SH-SY5Y (cell line): ENCODE data around the gene CD52.

Experiments
- GATA2 ChIP-seq: IDR thresholded peaks from 2 replicates; pipeline ENCODE4 v1.6.1; 2011; ENCODE audit warnings: mild to moderate bottlenecking, low read depth, low read length
- GATA3 ChIP-seq: IDR thresholded peaks from 2 replicates; pipeline ENCODE4 v1.6.1; 2011; ENCODE audit warnings: low read depth, mild to moderate bottlenecking, low read length, moderate library complexity

The CD52 gene

GRCh38 chr1:26289158-26290059 is 28.3 kb upstream of the CD52 start:
- TF ChIP-seq GATA2 = no peak
- TF ChIP-seq GATA3 = no peak

- TF ChIP-seq GATA2 (no peak), GATA3 (no peak)
These were observed 27.5 kb upstream of the CD52 start for GRCh38 chr1:26290122-26290881.

GRCh38 chr1:26290882-26291261 is 26.9 kb upstream of the CD52 start:
- TF ChIP-seq GATA3 (no peak), GATA2 (no peak)

GRCh38 chr1:26291433-26291832 is 26.3 kb upstream of the CD52 start:
- TF ChIP-seq GATA3 = no peak
- no peak for TF ChIP-seq GATA2

GRCh38 chr1:26291939-26292338 is 25.8 kb upstream of the CD52 start:
- TF ChIP-seq GATA3 (no peak), GATA2 (no peak)

GRCh38 chr1:26293911-26294463 is 23.8 kb upstream of the CD52 start:
- no peak for TF ChIP-seq GATA3
- TF ChIP-seq GATA2 = no peak

- no peak for TF ChIP-seq GATA2
- TF ChIP-seq GATA3 = no peak
These were observed 22.3 kb upstream of the CD52 start for GRCh38 chr1:26295194-26296138.

- TF ChIP-seq GATA2 = no peak
- no peak for TF ChIP-seq GATA3
These were observed 21.3 kb upstream of the CD52 start for GRCh38 chr1:26296340-26297056.

GRCh38 chr1:26297057-26297790 is 20.5 kb upstream of the CD52 start:
- TF ChIP-seq GATA3 (no peak), GATA2 (no peak)

- TF ChIP-seq GATA3 (no peak), GATA2 (no peak)
These were observed 20.0 kb upstream of the CD52 start for GRCh38 chr1:26297791-26298124.

- no peak for TF ChIP-seq GATA2
- TF ChIP-seq GATA3 = no peak
These were observed 17.0 kb upstream of the CD52 start for GRCh38 chr1:26300578-26301275.
